Aorta (tissue), 4 donors: ENCODE results near the gene NR1I2. TPM values are rescaled to one million over a fixed set of nuclear protein-coding genes. Genes with fewer than 3 reads are reported as not detected.

Experiments
- polyA plus RNA-seq, 2 donors: library from polyadenylated mRNA; stranded (reverse); fragments of 200-250 nt; gene quantifications; one replicate each; pipeline ENCODE4 v1.2.3, GENCODE V29; 2013
- total RNA-seq, 2 donors: library from RNA; stranded (reverse); fragmentation: NEBNext Ultra II Directional; extraction: Animal tissue kit (Norgen Biotek cat#: 25700); gene quantifications; one replicate each; pipeline ENCODE4 v1.2.1, GENCODE V29; 2021
- donor health status: healthy with polysubstance abuse.
- donor health status: Bipolar disorder and iron deficiency.
- donor health status: DM: no; HTN: no; CAD: no.
- donor health status: DM: yes; HTN: yes; CAD: no.

The NR1I2 gene
- total and polyA plus RNA-seq, 4 donors, result 0.12 to 9.5 (median 0.20) TPM; not detected in 1

Other genes with a start within 250 kb of the NR1I2 start
- gene CD80, start 222.5 kb upstream of the NR1I2 start, total RNA-seq, result 1 to 10 TPM; 1.8 to 2.3 TPM
- under 1 TPM in 1 of 2 donors, not detected in 1; 0.38 TPM for gene CD80, start 222.5 kb upstream of the NR1I2 start, polyA plus RNA-seq
- gene ADPRH, start 202.6 kb upstream of the NR1I2 start, total RNA-seq, result 10 to 100 TPM; 13.6 to 13.9 TPM
- gene ADPRH, start 202.6 kb upstream of the NR1I2 start, polyA plus RNA-seq, result 1 to 10 TPM; 5.6 to 7.5 TPM
- 1 to 10 TPM; 2.1 to 5.7 TPM for gene PLA1A, start 184.2 kb upstream of the NR1I2 start, total RNA-seq
- gene PLA1A, start 184.2 kb upstream of the NR1I2 start, polyA plus RNA-seq, result 1 to 10 TPM in 1 of 2 donors, under 1 TPM in 1; 0.50 to 4.0 TPM
- gene POPDC2, start 121.5 kb upstream of the NR1I2 start, total RNA-seq, result 10 to 100 TPM in 1 of 2 donors, 1 to 10 TPM in 1; 9.5 to 11.5 TPM
- 10 to 100 TPM; 11.0 to 17.5 TPM for gene POPDC2, start 121.5 kb upstream of the NR1I2 start, polyA plus RNA-seq
- gene COX17, start 104.7 kb upstream of the NR1I2 start, total RNA-seq, result 10 to 100 TPM; 43.6 to 47.3 TPM
- 100 to 1,000 TPM in 1 of 2 donors, 10 to 100 TPM in 1; 74.9 to 170 TPM for gene COX17, start 104.7 kb upstream of the NR1I2 start, polyA plus RNA-seq
- 1 to 10 TPM; 3.7 TPM for gene CFAP91, start 79.1 kb upstream of the NR1I2 start, total RNA-seq
- 1 to 10 TPM in 1 of 2 donors, under 1 TPM in 1; 0.50 to 8.5 TPM for gene CFAP91, start 79.1 kb upstream of the NR1I2 start, polyA plus RNA-seq